GM18508 (cell line): ENCODE results near the gene GPR143.
"Not testable (repeated sequence)": the region's sequence is repeated elsewhere in the genome, so short reads cannot be mapped to it uniquely, and the experiment has no call there.

ENCODE experiments used
- ATAC-seq: cut with Tn5 transposase; IDR thresholded peaks from one replicate; pipeline ENCODE4 v1.9.1; 2021; ENCODE audit warnings: moderate number of reproducible peaks; ENCODE audit not compliant: insufficient read depth, unreplicated experiment

GPR143 gene

DNA sequence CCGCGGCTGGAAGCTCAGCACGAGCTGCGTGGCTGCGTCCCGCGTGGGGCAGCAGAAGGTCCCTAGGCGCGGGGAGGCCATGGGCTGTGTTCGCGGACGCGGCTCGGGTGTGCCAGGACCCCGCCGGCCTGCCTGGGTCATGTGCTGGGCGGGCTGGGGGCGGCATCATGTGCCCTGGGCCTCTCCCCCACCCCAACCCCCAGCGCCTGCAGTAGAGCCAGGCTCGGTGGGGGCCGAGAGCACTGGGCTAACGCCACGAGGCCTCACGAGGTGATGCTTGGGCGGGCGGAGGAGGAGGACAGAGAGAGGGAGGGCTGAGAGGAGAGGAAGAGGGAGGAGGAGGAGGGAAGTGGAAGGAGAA lies at the start of gene GPR143:
TSS of gene GPR143 (minus strand) at position 111 of the 361 bp plus-strand sequence. CDS start at position 81, 30 bp downstream.
- ATAC-seq = no peak

DNA sequence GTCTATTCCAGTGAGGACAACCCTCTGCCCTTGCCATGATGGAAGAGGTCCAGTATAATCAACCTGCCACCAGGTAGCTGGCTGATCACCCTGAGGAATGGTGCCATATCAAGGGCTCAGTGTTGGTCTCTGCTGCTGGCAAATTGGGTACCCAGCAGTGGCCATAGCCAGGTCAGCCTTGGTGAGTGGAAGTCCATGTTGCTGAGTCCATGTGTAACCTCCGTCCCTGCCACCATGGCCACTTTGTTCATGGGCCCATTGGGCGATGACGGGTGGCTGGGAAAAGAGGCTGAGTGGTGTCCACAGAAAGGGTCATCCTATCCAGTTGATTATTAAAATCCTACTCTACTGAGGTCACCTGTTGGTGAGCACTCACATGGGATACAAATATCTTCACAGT lies 45.4 kb upstream of the GPR143 start:
- not testable (repeated sequence) for ATAC-seq

DNA sequence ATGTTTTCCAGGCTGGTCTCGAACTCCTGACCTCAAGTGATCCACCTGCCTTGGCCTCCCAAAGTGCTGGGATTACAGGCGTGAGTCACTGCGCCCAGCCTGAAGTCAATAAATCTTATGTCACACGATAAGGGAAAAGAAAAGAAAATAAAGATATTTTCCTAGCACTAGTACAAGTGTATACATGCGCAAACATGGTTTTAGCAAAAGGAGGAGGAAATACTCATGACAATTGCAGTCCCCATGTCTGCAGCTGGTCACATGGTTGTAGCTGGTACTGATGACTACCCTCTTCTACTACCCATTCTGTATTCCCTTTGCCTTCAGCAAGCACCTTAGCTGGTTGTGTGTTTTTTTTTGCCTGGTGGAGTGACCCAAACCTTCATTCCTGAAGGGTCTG lies 44.2 kb upstream of the GPR143 start:
- not testable (repeated sequence) for ATAC-seq

DNA sequence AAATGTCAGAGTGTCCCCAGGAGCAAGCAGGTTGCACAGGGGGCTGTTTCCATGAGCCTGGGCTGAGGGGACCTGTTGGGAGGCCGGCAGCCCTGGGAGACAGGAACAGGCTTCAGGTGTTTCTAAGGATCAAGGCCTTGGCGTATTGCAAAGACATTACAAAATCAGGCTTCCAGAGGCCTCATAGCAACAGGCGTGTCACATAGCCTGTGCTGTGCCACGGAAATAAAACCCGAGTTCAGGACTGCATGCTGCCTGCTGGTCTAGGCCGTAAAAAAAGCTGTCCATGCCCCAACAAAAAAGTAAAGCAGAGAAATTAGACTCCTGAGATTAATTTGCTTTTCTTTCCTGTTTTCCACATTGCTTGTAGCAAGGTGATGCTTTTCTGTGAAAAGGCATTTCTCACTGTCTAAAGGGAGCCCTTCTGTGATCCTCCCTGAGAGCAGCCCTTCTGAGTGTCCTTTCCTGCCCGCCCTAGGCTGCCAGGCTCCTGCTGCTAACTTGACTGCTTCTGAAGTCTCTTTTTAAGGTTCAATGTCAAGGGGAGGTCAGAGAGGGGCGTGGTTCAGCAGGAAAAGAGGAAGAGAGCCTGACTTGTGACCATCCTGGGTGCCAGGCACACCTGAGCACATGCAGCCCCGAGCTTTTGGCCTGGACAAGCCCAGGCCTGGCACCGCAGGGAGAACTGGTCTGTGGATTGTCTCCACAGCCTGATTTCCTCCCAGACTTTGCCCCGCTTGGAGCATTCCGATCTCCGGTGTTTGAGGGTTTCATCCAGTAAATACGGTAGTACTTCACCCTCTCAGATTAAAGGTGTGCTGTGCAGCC lies 41.9 kb upstream of the GPR143 start:
- ATAC-seq = no peak

DNA sequence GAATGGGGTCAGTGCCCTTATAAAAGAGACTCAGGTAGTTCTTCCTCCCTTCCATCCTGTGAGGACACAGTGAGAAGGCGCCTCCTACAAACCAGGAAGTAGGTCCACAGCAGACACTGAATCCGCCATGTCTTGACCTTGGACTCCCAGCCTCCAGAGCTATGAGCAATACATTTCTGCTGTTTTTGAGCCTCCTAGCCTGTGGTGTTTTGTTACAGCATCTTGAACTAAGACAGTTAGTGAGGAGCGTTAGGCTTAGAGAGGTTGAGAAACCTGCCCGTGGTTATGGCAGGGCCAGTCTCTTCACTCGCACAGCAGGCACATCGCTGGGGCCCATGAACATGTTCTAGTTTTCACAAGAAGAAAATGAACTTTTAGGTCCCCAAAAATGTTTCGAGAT lies 40.3 kb upstream of the GPR143 start:
- no peak for ATAC-seq

DNA sequence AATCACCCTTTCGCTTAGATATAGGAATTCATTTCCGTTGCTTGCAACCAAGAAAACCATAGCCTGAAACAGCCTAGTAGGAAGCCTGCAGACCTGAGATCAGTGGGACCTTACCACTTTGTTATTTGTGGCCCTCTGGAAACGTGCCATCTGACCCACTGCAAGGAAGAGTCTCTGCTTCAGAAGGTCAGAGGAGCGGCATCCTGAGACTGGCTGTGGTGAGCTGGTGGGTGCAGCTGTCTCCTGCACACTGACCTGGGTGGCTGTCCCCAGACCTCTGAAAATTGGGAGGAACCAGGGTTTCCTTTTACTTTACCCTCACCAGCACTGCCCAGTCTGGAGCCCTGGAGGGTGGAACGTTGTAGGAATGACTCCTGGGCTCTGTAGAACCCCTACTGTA lies 38.8 kb upstream of the GPR143 start:
- no peak for ATAC-seq

DNA sequence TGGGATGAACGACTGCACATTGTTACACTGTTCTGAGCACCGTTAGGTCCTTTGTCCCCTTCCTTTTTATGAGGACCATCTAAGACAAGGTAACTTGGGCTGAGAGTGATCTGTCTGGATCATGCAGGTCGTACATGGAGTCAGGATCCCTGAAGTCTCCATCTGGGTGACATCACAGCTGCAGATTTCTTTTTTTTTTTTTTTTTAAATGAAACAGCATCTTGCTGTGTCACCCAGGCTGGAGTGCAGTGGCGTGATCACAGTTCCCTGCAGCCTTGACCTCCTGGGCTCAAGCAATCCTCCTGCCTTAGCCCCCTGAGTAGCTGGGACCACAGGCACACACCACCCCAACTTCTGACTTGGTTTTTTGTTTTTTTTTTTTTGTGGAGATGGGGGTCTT lies 37.1 kb upstream of the GPR143 start:
- no peak for ATAC-seq

DNA sequence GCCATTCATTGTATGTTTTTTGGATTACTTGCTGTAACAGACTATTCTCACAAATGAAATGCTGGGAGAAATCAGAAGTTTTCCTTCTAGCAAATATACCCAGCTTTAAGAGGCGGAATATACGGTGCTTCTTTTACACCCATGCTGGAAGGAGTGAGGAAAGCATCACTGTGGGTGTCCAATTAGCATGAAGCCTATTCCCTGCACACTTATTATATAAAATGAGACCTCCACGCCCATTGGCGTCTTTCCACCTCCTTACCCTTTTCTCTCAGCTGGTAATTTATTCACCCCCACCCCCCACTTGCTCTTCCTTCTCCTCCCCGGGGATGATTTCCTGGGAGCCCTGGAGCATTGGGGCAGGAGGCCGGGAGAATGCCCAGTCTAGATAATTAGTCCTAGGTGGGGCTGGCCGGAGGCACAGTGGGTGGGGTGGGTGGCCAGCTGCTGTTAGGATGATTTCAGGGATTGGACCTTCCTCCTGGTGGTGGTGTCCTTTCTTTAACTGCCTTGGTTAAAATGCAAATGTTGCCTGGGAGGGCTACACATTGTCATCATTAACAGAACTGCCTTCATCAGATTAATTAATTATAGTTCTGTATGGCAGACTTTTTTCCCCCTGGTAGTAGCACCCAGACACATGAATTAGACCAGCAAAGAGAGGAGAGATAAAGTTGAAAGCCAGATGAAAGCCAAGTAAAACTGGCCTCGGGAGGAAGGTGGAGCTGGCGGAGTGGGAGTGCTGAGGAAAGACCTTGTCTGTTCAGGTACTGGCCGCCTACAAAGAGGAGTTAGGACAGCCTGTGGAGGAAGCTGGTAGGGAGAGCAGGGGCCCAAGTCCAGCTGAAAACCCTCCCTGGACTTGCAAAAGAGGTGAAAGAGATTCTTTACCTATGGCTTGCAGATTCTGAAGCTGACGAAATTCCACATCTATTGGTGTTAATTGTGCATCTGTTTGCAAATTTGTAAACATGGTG lies 32.0 kb upstream of the GPR143 start:
- ATAC-seq = no peak

DNA sequence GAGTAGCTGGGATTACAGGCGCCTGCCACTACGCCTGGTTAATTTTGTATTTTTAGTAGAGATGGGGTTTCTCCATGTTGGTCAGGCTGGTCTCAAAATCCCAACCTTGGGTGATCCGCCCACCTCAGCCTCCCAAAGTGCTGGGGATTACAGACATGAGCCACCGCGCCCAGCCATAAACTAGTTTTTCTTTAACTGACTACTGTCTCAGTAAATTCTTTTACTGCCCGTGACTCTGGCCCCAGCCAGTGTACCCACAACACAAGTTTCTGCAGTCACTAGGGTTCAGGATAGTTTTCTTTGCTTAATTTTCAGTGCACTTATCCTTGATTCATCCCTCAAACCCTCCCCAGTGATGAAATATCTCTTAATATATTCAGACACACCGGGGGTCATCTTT lies 28.8 kb upstream of the GPR143 start:
- no peak for ATAC-seq

DNA sequence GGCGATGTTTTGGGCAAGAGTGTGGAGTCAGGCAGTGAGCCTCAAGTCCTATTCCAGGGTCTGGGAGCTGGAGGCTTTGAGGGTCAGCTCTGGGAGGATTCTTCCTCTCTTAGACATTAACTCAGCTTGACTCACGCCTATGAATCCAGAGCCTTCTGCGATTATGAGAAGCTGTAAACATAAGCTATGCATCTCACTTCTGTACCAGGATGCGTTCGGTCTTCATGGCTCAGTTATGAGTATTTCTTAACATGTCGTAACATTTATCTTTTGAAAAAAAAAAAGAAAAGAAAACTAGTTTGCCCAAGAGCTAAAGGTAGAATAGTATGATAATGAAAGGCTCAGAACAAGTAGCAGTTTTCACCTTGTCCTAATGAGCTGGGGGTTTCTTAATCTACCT lies 25.2 kb upstream of the GPR143 start:
- no peak for ATAC-seq

DNA sequence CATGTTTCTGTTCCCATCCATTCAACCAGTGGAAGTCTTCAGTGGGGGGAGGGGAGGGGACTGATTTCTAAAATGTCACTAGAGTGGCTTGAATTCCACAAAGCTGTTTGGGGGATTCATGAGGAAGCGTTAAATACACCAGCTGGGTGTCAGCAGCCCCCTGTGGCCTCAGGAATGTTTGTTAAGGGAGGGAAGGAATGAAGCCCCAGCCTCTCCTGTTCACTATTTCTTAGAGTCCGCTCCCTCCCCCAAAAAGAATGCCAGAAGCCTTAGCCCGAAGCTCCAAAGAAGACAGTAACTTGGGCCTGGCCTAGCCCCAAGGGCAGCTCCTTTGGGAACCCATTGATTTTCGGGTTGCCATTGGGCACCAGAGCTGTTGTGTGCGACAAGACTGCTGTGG lies 23.9 kb upstream of the GPR143 start:
- ATAC-seq = no peak

DNA sequence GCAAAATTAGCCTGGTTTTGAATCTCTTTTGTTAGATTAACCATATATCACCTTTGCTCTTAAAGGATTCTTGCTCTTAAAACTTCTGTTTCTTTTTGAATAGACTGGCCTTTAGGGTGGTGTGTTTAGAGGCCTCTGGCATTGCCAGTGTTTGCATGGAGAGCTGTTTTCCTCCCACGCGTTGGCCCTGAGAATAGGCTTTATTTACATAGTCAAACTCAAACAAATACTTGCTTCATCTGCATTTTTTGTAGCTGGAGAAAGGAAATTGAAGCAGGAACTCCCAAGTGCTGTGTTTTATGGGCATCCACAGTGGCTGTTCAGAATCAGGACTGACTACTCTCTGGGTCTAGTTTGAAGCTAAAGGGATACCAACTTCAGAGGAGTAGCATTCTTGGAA lies 23.3 kb upstream of the GPR143 start:
- ATAC-seq = no peak

DNA sequence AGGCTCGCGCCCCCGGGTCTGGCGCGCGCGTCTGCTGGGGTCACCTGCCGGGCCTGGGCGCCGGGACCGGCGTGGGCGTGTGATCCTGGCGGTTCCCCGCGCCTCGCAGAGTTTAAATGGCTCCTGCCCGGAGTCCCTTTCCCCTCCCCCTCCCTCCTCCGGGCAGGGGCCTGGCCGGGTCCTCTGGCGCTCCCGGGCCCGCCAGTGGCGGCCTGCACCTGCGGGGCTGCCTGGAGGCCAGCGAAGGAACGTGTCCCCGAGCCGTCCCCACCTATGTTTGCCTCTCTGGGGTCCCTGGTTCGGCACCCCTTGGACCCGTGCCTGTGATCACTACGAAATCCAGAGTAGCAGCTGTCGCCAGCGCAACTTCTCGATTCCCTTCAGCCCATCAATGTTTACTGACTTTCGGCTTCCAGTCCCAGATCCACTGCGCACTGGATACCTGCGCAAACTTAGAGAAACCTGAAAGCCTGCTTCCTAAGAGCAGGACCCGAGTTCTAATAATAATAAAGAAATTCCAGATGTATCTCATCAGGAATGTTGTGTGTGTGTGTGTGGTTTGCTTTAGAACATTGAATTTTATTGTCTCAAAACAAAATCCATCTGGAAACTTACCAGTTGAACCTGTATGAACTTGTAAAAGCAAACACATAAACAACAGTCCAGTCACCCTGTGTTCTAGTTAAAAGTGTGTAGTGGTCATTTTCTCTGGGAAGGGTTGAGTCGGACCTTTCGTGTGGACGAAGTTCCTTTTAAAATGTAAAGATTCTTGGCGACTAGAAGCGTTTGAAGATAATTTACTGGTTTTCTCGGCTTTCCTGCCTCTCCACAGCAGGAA lies 21.4 kb upstream of the GPR143 start:
- ATAC-seq = no peak

DNA sequence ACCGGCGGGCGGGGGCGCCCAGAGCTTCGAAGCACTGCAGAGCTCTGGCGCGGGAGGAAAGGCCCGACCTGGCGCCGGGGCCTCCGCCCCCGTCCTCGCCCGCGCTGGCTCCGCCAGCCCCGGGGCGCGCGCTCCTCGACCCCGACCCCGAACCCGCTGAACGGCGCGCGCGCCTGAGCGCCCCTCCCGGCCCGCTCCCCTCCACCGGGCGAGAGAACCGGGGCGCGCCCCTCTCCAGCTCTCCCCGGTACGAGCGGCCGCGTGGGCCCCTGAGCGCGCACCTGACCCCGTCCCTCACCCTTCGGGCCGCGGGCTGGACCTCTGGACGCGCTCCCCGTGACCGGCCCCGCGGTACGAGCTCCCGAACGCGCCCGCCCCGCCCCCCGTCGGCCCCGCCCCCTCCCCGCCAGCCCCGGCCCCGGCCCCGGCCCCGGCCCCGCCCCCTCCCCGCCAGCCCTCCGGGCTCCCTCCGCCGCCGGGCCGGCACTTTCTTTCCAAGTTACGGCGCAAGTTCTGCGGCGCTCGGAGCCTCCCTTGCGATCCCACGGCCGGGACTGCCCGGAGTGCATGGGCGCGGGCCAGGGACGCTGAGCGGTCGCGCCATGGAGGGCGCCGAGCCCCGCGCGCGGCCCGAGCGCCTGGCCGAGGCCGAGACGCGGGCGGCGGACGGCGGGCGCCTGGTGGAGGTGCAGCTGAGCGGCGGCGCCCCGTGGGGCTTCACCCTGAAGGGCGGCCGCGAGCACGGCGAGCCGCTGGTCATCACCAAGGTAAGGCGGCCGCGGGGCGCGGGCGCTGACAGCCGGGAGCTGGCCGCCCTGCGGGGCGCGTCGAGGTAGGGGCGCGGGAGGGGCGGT lies 20.5 kb upstream of the GPR143 start, which contains the start of gene SHROOM2:
TSS of gene SHROOM2 (plus strand) at position 486 of the 854 bp plus-strand sequence. CDS start at position 603, 117 bp downstream.
- no peak for ATAC-seq

DNA sequence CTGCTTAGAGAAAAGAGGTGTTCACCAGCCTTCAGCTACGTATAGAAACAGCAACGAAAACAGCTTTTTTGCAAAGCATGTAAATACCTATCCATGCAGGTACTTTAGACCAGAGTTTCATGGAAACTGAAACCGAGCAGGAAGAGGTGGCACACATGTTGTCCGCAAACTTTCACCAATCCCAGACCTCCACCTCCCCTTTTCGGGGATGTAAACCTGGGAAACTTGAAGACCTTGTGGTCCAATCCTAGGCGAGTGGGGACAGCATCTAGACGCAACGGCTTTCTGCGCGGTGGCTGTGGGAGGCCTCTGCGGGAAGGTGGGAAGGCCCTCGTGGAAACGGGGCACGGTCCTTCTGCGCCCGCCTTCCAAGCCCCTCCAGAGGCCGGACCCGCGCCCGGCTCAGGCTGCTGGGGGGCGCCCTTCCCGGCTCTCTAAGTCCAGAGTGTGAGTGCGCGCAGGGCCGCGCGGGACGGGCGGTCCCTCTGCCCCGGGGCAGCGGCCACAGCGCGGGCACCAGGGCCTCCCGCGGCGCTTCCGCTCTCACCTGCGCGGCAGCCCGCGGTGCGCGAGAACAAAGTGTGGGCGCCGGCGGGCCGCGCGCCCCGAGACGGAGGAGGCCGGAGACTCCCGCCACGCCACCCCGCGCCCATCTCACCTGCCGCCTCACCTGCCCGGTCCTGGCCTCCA lies 19.8 kb upstream of the GPR143 start:
- ATAC-seq = no peak

DNA sequence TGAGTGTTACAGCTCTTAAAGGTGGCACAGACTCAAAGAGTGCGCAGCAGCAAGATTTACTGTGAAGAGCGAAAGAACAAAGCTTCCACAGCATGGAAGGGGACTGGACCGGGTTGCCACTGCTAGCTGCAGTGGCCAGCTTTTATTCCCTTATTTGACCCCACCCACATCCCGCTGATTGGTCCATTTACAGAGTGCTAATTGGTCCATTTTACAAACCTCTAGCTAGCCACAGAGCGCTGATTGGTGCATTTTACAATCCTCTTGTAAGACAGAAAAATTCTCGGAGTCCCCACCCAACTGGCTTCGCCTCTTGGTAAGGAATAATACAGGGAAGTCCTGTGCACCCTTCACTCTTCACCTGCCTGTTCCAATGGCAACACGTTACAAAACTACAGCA lies 18.7 kb upstream of the GPR143 start:
- ATAC-seq = no peak

DNA sequence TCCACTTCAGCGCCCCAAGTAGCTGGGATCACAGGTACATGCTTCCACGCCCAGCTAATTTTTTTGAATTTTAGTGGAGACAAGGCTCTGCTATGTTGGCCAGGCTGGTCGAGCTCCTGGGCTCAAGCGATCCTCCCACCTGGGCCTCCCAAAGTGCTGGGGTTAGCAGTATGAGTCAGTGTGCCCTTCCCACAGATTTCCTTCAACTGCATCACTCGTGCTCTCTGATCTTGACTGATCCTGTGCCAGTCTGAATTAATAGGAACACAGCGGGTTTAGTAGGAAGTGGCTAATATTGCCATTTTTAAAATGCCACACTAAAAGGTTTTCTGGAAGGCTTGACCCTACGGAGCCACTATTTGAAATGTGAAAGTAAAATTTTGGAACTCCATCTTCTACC lies 16.3 kb upstream of the GPR143 start:
- no peak for ATAC-seq

DNA sequence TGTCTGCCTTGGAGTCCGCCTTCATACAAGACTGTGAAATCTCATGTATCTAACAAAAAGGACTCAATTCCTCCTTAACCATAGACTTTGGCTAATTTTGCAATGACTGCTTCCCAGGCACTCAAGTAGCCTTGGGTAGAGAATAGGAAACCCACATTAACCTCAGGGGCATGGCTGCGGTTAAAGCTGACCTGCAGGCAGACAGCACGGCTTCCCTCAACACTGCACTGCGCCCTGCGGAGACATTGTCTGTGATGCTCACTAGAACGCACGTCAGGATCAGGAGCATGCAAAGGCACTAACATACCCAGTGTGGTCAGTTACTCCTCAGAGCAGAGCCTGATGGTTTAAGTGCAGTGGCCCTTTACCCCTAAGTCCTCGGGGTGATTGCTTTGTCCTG lies 10.3 kb upstream of the GPR143 start:
- no peak for ATAC-seq

DNA sequence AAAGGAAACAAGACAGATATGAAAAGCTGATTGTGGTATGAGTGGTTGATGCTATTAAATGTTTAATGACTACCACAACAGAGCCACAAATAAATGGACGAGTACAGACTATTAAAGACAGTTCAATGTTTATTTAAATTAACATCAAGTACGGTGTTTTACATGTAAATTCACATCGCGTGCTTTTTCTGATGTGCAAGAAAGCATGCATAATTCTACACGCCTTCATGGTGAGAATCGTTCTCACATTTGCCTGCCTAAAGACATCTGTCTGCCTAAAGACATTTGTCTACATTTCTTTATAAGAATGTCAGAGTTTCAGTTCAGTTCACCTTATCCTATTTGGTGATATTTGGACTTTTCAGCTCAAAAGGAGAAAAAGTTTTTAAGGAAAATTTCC lies 7.3 kb upstream of the GPR143 start:
- no peak for ATAC-seq
